Measurements from ENCODE around the gene UTP15.

The UTP15 gene

DNA sequence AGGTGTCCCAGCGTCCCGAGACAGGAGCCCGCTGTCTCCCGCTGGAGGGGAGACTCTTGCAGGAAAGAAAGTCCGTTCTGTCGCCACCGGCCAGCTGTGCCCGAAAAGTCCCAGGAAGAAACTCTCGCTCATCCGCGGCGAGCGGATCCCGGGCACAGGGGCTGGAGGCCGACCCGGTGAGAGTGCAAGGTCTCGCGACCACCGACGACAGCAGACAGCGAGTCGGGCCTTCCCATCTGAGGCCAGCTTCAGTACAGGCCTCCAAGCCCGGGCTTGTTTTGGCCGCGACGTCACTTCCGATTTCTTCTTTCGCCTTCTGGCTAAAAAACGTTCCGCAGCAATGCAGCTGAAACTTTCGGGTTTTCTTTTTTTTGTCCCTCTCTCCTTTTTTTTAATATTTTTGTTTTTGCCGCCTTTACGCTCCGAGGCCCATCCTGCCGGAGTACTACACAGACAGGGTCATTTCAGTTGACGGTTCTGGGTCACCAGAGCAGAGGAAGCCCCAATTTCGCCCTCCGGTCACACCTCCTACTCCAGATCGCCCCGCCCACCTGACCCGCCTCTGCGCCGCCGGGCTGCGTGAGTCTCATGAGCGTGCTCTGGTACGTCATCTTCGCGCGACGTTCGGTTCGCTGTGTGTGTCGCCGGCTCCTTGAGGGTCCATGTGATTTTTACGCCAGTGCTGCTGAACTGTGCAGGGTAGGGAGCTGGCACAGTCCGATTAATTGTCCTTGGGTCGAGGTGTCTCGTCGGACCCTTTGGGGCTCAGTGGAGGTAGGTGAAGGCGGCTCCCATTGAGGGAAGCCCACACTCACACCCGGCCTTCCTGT lies at the start of gene UTP15, which contains the start of gene ANKRA2:
TSS of gene UTP15 (plus strand) at position 605 of the 830 bp plus-strand sequence. CDS start 1,602 bp downstream, outside the sequence.
TSS of gene ANKRA2 (minus strand) at position 501 of the 830 bp plus-strand sequence. CDS start 2,758 bp downstream, outside the sequence.
- FAIRE-seq (peak; percentile 100), DNase-seq (ENCODE audit: extremely low spot score, insufficient read length, low read depth) (peak; percentile 75)

- FAIRE-seq (peak; percentile 83), DNase-seq (ENCODE audit: extremely low spot score, insufficient read length, low read depth) (peak; percentile 62)
These were observed 45.8 kb upstream of the UTP15 start for GRCh38 chr5:73519531-73520283.

DNA sequence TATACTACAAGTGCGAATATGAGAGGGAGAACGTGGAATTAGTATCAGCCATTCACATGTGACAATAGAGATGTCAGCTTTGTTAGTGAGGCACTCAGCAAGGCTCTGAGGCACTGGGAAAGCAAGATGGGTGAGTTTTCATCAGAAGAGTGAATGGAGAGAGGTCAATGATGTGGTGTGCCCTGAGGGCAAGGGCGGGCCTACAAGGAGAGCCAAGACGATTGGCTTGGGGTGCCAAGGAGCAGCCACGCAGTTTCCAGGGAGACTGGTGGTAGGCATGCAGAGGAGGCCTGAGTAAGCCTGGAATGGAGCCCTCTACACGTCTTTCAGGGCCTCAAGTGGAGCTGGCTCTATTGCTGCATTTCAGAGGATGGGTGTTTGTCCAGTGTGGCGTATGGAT lies 42.6 kb upstream of the UTP15 start:
- DNase-seq (ENCODE audit: extremely low spot score, insufficient read length, low read depth) (no peak), FAIRE-seq (no peak)

DNA sequence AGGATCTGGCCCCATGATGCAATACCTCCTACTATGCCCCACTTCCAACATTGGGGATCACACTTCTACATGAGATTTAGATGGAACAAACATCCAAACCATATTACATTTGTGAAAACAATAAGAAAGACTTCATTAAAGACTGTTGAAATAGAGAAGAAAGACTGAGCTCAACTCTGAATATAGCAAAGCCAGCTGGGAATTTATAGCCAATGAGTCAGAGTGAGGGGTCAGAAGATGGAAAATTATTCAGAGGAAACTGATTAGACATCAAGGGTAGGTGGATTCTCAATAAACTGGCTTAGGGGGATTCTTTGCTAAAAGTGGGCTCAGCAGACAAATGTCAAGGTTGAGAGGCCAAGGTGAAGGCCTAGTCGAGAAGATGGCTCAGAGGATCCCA lies 41.7 kb upstream of the UTP15 start:
- no peak for FAIRE-seq
- no peak for DNase-seq (ENCODE audit: extremely low spot score, insufficient read length, low read depth)

DNA sequence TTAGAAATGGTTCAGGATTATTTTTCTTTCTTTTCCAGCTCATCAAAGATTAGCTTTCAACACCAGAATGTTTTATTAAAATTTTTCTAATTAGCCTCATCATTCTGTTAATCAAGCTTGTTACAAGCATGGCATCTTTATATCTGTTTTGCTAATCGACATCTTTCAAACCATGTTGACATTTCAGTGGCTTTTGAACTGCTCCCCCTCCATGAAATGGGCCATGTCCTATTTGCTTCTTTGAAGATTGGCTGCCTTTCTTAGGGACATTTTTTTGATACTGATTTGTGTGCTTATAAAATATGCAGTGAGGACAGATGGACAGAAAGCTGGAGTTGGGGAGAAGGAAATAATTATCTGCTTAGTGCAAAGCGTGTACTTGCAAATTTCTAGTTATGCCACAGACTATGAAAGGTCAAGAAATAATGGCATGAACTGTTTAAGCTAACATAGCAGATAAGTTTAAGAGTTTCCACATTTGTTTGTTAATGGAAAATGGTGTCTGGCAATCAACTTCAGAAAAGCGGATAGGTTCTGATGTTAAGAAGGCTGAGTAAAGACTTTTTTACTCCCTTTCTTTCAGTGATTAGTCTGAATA lies 39.8 kb upstream of the UTP15 start:
- DNase-seq (ENCODE audit: extremely low spot score, insufficient read length, low read depth) (no peak), FAIRE-seq (no peak)

- FAIRE-seq: no peak
- DNase-seq (ENCODE audit: extremely low spot score, insufficient read length, low read depth): no peak
These were observed 37.3 kb upstream of the UTP15 start for GRCh38 chr5:73528248-73528647.

DNA sequence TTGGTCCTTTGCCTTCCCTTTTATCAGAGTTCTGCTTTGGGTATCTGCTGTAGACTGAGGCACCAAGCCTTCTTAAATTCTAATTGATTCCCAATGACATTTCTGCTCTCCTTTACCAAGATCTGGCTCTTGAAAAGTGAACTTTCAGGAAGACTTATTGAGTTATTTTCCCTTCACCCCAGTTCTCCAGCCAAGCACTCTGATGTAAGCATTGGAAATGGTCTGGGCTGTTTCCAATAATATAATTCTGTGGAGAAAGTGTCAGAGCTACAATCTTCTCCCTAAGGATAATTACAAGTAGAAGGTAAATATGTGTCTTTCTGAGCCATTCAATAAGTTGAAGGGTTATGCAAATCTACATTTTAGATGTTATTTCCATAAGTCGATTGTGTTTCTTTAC lies 36.5 kb upstream of the UTP15 start:
- FAIRE-seq: no peak
- no peak for DNase-seq (ENCODE audit: extremely low spot score, insufficient read length, low read depth)

DNA sequence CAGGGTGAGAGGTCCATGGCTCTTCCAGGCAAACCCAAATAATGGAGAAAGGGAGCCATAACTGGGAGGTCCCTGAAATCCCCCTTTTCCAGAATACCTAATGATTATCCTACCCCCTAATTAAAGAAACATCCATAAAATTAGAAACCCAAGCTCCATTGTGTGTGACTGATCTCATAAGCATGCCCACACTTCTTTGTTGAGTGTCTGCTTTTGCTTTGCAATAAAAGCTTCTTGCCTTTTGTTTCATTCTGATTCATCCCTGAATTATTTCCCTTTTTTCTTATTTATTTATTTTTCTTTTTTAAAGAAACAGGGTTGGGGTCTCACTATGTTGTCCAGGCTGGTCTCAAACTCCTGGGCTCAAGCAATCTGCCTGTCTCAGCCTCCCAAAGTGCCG lies 34.2 kb upstream of the UTP15 start:
- FAIRE-seq (no peak), DNase-seq (ENCODE audit: extremely low spot score, insufficient read length, low read depth) (no peak)

DNA sequence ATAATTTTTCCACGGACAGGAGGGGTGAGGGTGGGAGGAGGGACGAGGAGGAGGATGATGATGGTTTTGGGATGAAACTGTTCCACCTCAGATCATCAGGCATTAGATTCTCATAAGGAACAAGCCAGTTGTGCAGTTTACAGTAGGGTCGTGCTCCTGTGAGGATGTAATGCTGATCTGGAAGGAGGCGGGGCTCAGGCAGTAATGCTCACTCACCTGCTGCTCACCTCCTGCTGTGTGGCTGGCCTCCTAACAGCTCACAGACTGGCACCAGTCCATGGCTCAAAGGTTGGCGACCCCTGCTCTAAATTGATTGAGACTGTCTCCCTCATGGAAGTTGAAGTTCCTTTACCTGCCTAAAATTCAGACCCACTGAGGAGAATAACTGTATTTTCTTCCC lies 33.3 kb upstream of the UTP15 start:
- no peak for FAIRE-seq
- no peak for DNase-seq (ENCODE audit: extremely low spot score, insufficient read length, low read depth)

DNA sequence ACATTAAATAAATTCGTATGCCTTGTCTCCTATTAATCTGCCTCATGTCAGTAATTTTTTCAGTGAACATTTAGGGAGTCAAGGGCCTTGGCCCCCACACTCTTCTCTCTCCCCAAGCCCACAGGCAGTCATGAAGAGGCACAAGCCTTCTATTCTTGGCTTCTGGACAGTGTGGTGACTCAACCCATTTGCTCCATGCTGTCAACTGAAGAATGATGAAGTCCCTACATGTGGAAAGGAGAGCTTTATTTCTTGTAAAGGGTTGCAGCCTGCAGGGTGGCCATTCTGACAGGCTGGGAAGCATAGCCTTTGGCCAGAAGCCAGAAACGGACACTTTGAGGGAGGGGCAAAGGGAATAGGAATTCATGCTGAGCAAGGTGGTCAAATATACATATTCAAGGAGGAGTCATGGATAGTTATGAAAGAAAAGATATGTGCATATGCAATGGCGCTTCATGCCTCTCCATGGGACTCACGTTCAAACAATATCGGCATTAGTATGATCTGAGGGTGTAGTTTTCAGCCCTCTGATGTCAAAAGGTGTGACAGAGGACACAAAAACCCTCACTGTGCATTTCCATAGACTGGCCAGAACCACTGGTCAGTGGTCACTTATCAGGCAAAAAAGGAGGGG lies 31.4 kb upstream of the UTP15 start:
- no peak for FAIRE-seq
- no peak for DNase-seq (ENCODE audit: extremely low spot score, insufficient read length, low read depth)

DNA sequence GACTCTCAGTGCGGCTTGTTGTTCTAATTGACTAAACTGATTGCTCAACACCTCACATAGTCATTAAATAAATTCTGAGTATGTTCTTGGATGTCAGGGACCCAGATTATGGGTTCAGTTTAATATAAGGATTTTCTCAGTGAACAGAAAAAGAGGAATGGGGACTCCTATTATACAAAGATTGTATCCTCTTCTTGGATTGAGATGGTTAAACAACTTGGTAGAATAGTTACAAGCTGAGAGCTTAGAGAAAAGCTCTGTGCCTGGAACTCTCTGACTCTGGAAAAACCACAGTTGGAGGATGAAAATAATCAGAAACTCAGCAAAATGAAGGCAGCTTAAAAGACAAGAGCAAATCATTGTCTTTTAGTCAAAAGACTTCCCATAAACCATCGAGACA lies 30.6 kb upstream of the UTP15 start:
- DNase-seq (ENCODE audit: extremely low spot score, insufficient read length, low read depth) (no peak), FAIRE-seq (no peak)

- FAIRE-seq (no peak), DNase-seq (ENCODE audit: extremely low spot score, insufficient read length, low read depth) (no peak)
These were observed 25.8 kb upstream of the UTP15 start for GRCh38 chr5:73539730-73540129.

DNA sequence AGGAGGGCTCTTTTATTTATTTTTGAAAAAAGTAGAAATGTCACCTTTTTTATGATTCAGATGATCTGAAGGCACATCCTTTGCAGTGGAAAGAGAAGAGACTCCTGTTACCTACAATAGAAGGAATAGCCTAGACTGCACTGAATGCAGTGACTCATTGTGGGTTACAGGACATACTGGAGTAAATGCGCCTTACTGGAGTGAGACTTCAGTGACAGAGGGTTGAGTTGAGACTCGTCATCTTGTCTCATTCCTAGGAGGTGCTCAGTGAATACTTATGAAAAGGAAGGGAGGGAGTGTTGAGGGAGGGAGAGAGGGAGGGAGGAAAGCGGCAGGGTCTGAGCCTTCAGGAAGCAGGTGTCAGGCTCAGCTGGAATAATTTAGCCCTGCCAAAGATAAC lies 25.4 kb upstream of the UTP15 start:
- FAIRE-seq (no peak), DNase-seq (ENCODE audit: extremely low spot score, insufficient read length, low read depth) (no peak)

DNA sequence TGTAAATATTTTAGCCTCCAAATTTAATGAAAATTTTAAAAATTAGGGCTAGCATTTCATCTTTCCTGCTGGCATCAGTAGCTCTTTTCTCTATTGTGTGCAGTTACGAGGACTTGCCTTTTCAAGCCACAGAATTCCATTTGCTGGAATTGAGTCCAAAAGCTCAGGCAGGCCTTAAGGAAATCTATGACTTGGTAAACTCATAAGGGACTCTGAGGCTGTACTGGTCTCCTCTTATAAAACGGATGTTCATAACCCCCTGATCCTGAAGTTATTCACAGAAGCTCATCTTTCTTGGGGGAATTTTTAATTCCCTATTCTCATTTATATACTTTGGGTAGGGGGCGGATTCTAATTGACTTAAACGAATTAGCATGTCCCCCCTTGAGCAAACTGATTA lies 23.5 kb upstream of the UTP15 start:
- DNase-seq (ENCODE audit: extremely low spot score, insufficient read length, low read depth) (no peak), FAIRE-seq (no peak)

DNA sequence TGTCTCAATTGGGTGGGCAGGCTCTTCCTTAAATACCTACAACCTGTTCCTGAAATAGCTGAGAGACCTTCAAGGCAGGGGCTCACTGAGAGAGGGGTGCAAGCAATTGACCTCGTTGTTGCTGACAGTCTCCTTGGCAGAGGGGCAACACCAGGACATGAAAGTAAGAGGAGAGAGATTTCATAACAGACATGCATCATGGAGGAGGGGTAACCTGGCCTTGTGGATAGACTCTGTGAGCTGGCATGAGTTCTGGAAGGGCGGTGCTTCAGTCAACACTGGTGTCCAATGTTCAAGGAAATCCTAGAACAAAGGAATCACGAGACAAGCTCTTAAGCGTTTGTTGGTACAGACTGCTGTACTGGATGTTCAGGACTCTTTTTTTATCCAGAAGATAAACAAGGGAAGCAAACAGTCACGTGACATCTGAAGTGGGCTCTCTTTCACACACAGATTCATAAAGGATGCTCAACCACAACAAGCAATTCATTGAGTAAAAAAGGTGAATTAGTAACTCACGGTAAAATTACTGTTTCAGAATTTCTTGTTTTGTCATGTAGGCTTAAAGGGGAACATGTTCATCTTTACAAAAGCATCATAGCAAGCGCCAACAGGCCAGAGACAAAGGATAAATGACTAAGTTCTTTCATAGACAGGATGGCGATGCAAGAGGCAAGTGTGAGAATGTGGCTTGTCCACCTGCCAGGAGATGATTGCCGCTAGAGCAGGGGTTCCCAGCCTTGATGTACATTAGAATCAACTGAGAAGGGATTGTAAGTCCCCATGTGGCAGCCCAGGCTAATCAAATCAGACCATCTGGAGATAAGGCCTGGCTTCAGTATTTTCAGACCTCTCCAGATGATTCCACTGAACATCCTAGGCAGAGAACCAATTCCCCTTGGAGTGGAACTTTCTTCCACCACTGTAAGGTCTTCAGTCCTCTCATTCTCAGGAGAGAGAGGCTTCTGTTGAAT lies 20.8 kb upstream of the UTP15 start:
- DNase-seq (ENCODE audit: extremely low spot score, insufficient read length, low read depth) (no peak), FAIRE-seq (no peak)

DNA sequence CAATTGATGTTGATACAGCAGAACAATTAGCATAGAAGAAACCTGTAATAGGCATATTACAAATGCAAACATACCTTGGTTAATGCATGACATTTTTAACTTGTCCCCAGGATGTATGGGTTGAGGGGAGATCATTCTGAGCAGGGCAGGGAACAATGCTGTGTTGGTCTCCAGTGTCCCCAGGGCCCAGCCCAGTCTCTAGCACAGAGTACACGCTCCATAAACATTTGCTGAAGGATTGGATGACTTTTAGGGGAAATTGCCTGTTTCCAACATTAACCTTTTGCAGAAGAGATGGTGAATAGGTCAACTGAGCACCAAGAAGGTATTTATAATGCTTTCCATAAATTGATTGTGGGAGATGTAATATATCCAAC lies 20.2 kb upstream of the UTP15 start:
- FAIRE-seq (no peak), DNase-seq (ENCODE audit: extremely low spot score, insufficient read length, low read depth) (no peak)

- no peak for DNase-seq (ENCODE audit: extremely low spot score, insufficient read length, low read depth)
- FAIRE-seq: no peak
These were observed 15.5 kb upstream of the UTP15 start for GRCh38 chr5:73550016-73550415.

GRCh38 chr5:73552642-73553041 lies 12.9 kb upstream of the UTP15 start:
- FAIRE-seq: no peak

DNA sequence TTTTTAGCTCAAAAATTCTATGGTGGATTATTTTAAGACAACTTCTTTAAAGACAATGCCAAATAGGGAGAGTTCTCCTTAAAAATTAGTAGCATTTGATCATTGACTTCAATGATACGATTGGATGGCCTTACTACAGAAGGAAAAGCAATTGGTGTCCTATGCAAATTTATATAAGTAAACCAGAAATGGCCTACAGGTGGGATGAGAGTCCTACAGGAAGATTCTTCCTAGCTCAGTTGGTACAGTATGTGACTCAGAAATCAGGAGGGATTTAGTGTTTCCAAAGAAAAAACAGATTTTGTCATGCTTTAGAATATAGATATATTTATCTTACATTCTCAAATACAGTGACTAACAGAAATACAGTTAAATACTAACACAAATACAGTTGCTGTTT lies 6.6 kb upstream of the UTP15 start:
- no peak for FAIRE-seq
- no peak for DNase-seq (ENCODE audit: extremely low spot score, insufficient read length, low read depth)

More at GRCh38 chr5:73552642-73553041, 12.9 kb upstream of the UTP15 start:
- DNase-seq (ENCODE audit: extremely low spot score, insufficient read length, low read depth): no peak
